Progenitor cell of endocrine pancreas (in vitro differentiated cells): Measurements from ENCODE around the gene BTBD17. TPM values are rescaled to one million over a fixed set of nuclear protein-coding genes. Genes with fewer than 3 reads are reported as not detected.

Experiments
- DNase-seq: peaks from one replicate; pipeline ENCODE4 v3.0.0; 2021; ENCODE audit warnings: low spot score; ENCODE audit not compliant: unreplicated experiment
- H3K27ac Mint-ChIP-seq: 2 replicates; pipeline ENCODE4 v1.8.0; 2021; ENCODE audit warnings: mild to moderate bottlenecking, moderate library complexity, mixed read lengths
- H3K27me3 Mint-ChIP-seq: 2 replicates; pipeline ENCODE4 v1.8.0; 2021; ENCODE audit warnings: mixed read lengths
- H3K36me3 Mint-ChIP-seq: 2 replicates; pipeline ENCODE4 v1.8.0; 2022; ENCODE audit warnings: mixed read lengths; ENCODE audit not compliant: insufficient read depth
- H3K4me1 Mint-ChIP-seq: 2 replicates; pipeline ENCODE4 v1.8.0; 2021; ENCODE audit warnings: low read depth, mixed read lengths
- H3K4me3 Mint-ChIP-seq: 2 replicates; pipeline ENCODE4 v1.8.0; 2021; ENCODE audit warnings: low read depth, mild to moderate bottlenecking, moderate library complexity, mixed read lengths
- H3K9me3 Mint-ChIP-seq: 2 replicates; pipeline ENCODE4 v1.8.0; 2021; ENCODE audit warnings: low read depth, mixed read lengths
- CTCF ChIP-seq: fragments of 200-600 bp; sonication (generic); IDR thresholded peaks from one replicate; pipeline ENCODE4 v1.5.0; 2021; ENCODE audit warnings: antibody characterized with exemption, mild to moderate bottlenecking; ENCODE audit not compliant: unreplicated experiment
- total RNA-seq: library from RNA; stranded (reverse); gene quantifications from 2 replicates; pipeline ENCODE4 v1.2.1, GENCODE V29; 2021

The BTBD17 gene
- total RNA-seq, 1 donor from 2014 or later = 3.4 TPM

GRCh38 chr17:74356646-74357465, 4.8 kb downstream of the BTBD17 start:
- peak; percentile 46 for DNase-seq
- Mint-ChIP-seq H3K4me3 (peak overlapping the region; percentile 37), H3K9me3 (no peaks in the 10 kb centered on the region), H3K36me3 (no peaks in the 10 kb centered on the region), H3K4me1 (peaks cover 7% of the 10 kb centered on the region), H3K27me3 (peaks cover 57% of the 10 kb centered on the region), H3K27ac (no peak overlapping the region)
- TF ChIP-seq CTCF = peak; percentile 38

- Mint-ChIP-seq H3K36me3 (no peaks in the 10 kb centered on the region), H3K4me1 (peaks cover 5% of the 10 kb centered on the region), H3K9me3 (no peaks in the 10 kb centered on the region), H3K27ac (no peak overlapping the region), H3K27me3 (peaks cover 65% of the 10 kb centered on the region), H3K4me3 (no peak overlapping the region)
- no peak for TF ChIP-seq CTCF
- no peak for DNase-seq
Measured at GRCh38 chr17:74355065-74355464, 6.6 kb downstream of the BTBD17 start.

GRCh38 chr17:74354561-74354960, 7.1 kb downstream of the BTBD17 start:
- no peak overlapping the region for H3K4me3 Mint-ChIP-seq
- no peaks in the 10 kb centered on the region for H3K9me3 Mint-ChIP-seq
- TF ChIP-seq CTCF = no peak
- H3K27ac Mint-ChIP-seq = no peak overlapping the region
- H3K4me1 Mint-ChIP-seq = peaks cover 5% of the 10 kb centered on the region
- peaks cover 68% of the 10 kb centered on the region for H3K27me3 Mint-ChIP-seq
- DNase-seq = no peak
- H3K36me3 Mint-ChIP-seq = no peaks in the 10 kb centered on the region

- H3K4me3 Mint-ChIP-seq = no peak overlapping the region
- H3K27ac Mint-ChIP-seq = no peak overlapping the region
- H3K4me1 Mint-ChIP-seq = peaks cover 5% of the 10 kb centered on the region
- peak; percentile 92 for TF ChIP-seq CTCF
- H3K9me3 Mint-ChIP-seq = no peaks in the 10 kb centered on the region
- H3K36me3 Mint-ChIP-seq = no peaks in the 10 kb centered on the region
- DNase-seq = peak; percentile 67
- H3K27me3 Mint-ChIP-seq = peaks cover 71% of the 10 kb centered on the region
Measured at GRCh38 chr17:74354123-74354522, 7.5 kb downstream of the BTBD17 start.

GRCh38 chr17:74353446-74354060, 8.1 kb downstream of the BTBD17 start:
- Mint-ChIP-seq H3K27ac (no peak overlapping the region), H3K4me1 (peaks cover 4% of the 10 kb centered on the region), H3K27me3 (peaks cover 73% of the 10 kb centered on the region), H3K9me3 (no peaks in the 10 kb centered on the region), H3K36me3 (no peaks in the 10 kb centered on the region), H3K4me3 (no peak overlapping the region)
- TF ChIP-seq CTCF = no peak
- DNase-seq = no peak
